SK-N-SH (cell line): ENCODE measurements around the gene GARRE1. TPM values are rescaled to one million over a fixed set of nuclear protein-coding genes. Genes with fewer than 3 reads are reported as not detected.

ENCODE experiments used
- CTCF ChIA-PET: fragments of 300-600, 350-600 bp; formaldehyde crosslinking; extraction: SDS; loops from one replicate; lab custom pipeline; 2021; lab: Yijun Ruan, JAX
- POLR2A ChIA-PET: fragments of 350-600 bp; sonication (Branson Sonifier 250); formaldehyde crosslinking; extraction: SDS; loops from one replicate; lab custom pipeline; 2020; ENCODE audit warnings: antibody characterized with exemption, inconsistent platforms; lab: Yijun Ruan, JAX
- DNase-seq: peaks from one replicate; pipeline ENCODE4 v3.0.0; 2012
- H2AFZ ChIP-seq: fragments of 200-600 bp; sonication (generic); 2 replicates; pipeline ENCODE4 v1.8.1; 2016; ENCODE audit warnings: antibody characterized with exemption, mild to moderate bottlenecking, low read depth
- H3F3A ChIP-seq: fragments of 200-600 bp; sonication (generic); replicated peaks from 2 replicates; pipeline ENCODE3; 2016; ENCODE audit warnings: antibody characterized with exemption, mild to moderate bottlenecking; ENCODE audit not compliant: insufficient read depth
- H3K27ac ChIP-seq, 2 experiments: fragments of 200-500 bp in 1 of 2; fragments of 200-600 bp in 1 of 2; sonication (Bioruptor generic) in 1 of 2; sonication (generic), shearing (Covaris generic) in 1 of 2; 2 replicates each; pipeline versions ENCODE4 v1.5.1 to v1.6.1; 2014 to 2016; ENCODE audit warnings: low read depth in 2 of 2, inconsistent platforms in 1 of 2, low read length in 1 of 2, mild to moderate bottlenecking in 1 of 2, mixed read lengths in 1 of 2
- H3K27me3 ChIP-seq: fragments of 200-600 bp; sonication (generic), shearing (Covaris generic); 2 replicates; pipeline ENCODE4 v1.6.1; 2016; ENCODE audit warnings: mixed run types; ENCODE audit not compliant: insufficient read depth
- H3K36me3 ChIP-seq, 2 experiments: fragments of 200-500 bp in 1 of 2; fragments of 200-600 bp in 1 of 2; sonication (Bioruptor generic) in 1 of 2; sonication (generic) in 1 of 2; replicated peaks in 1 of 2; 2 replicates each; pipeline versions ENCODE3 to v1.5.1; 2014 to 2016; ENCODE audit warnings: low read length in 1 of 2, mild to moderate bottlenecking in 1 of 2; ENCODE audit not compliant: insufficient read depth in 2 of 2, control insufficient read depth in 1 of 2
- H3K4me1 ChIP-seq, 2 experiments: fragments of 200-500 bp in 1 of 2; fragments of 200-600 bp in 1 of 2; sonication (Bioruptor generic) in 1 of 2; sonication (generic), shearing (Covaris generic) in 1 of 2; 2 replicates each; pipeline versions ENCODE4 v1.5.1 to v1.6.1; 2014 to 2016; ENCODE audit warnings: low read depth in 1 of 2, low read length in 1 of 2, mixed run types in 1 of 2; ENCODE audit not compliant: insufficient read depth in 2 of 2, control insufficient read depth in 1 of 2
- H3K4me2 ChIP-seq: fragments of 200-600 bp; sonication (generic), shearing (Covaris generic); 2 replicates; pipeline ENCODE4 v1.6.1; 2017; ENCODE audit warnings: mixed run types
- H3K4me3 ChIP-seq, 2 experiments: fragments of 200-500 bp in 1 of 2; fragments of 200-600 bp in 1 of 2; sonication (Bioruptor generic) in 1 of 2; sonication (generic), shearing (Covaris generic) in 1 of 2; 2 replicates each; pipeline versions ENCODE4 v1.5.1 to v1.8.1; 2014 to 2016; ENCODE audit warnings: low read depth in 2 of 2, inconsistent platforms in 1 of 2, low read length in 1 of 2, mild to moderate bottlenecking in 1 of 2, mixed read lengths in 1 of 2, moderate library complexity in 1 of 2
- H3K79me2 ChIP-seq: fragments of 200-600 bp; sonication (generic); 2 replicates; pipeline ENCODE4 v1.8.1; 2017; ENCODE audit warnings: mild to moderate bottlenecking; ENCODE audit not compliant: insufficient read depth
- H3K9ac ChIP-seq: fragments of 200-600 bp; sonication (generic); 2 replicates; pipeline ENCODE4 v1.6.1; 2017; ENCODE audit warnings: mixed run types
- H3K9me2 ChIP-seq: fragments of 200-600 bp; sonication (generic); 2 replicates; pipeline ENCODE4 v1.6.1; 2017; ENCODE audit warnings: mixed run types
- H3K9me3 ChIP-seq: fragments of 200-600 bp; sonication (generic); 2 replicates; pipeline ENCODE4 v1.6.1; 2017; ENCODE audit warnings: mixed run types, mild to moderate bottlenecking, moderate library complexity
- H4K20me1 ChIP-seq: fragments of 200-600 bp; sonication (generic); 2 replicates; pipeline ENCODE4 v1.6.1; 2017; ENCODE audit warnings: mild to moderate bottlenecking, mixed run types; ENCODE audit not compliant: insufficient read depth
- CTCF ChIP-seq: fragments of 200-600 bp; sonication (generic); IDR thresholded peaks from 2 replicates; pipeline ENCODE4 v1.6.1; 2017; ENCODE audit warnings: antibody characterized with exemption, mild to moderate bottlenecking, moderate library complexity
- ELF1 ChIP-seq: IDR thresholded peaks from 2 replicates; pipeline ENCODE4 v1.4.0; 2012
- FOXJ3 ChIP-seq: sonication (generic); formaldehyde crosslinking; IDR thresholded peaks from 2 replicates; pipeline ENCODE4 v1.5.1; 2020; ENCODE audit warnings: mild to moderate bottlenecking, missing genetic modification reagents
- GABPA ChIP-seq: IDR thresholded peaks from 2 replicates; pipeline ENCODE4 v1.4.0; 2012; ENCODE audit warnings: low read depth, mild to moderate bottlenecking
- JUND ChIP-seq: IDR thresholded peaks from 2 replicates; pipeline ENCODE4 v1.4.0; 2012
- MEF2A ChIP-seq: IDR thresholded peaks from 2 replicates; pipeline ENCODE4 v1.4.0; 2012; ENCODE audit warnings: low read depth, borderline replicate concordance
- NFIC ChIP-seq: IDR thresholded peaks from 2 replicates; pipeline ENCODE4 v1.4.0; 2012; ENCODE audit warnings: borderline replicate concordance
- NRF1 ChIP-seq: IDR thresholded peaks from 2 replicates; pipeline ENCODE4 v1.6.1; 2012; ENCODE audit warnings: low read depth, mild to moderate bottlenecking, low read length
- RAD21 ChIP-seq: IDR thresholded peaks from 2 replicates; pipeline ENCODE4 v1.6.1; 2012; ENCODE audit warnings: mild to moderate bottlenecking, low read length
- REST ChIP-seq: IDR thresholded peaks from 2 replicates; pipeline ENCODE4 v1.6.1; 2012; ENCODE audit warnings: mild to moderate bottlenecking, low read depth, low read length, moderate library complexity
- SMC3 ChIP-seq: IDR thresholded peaks from 2 replicates; pipeline ENCODE4 v1.6.1; 2012; ENCODE audit warnings: low read depth, low read length, improper control_type of control experiment
- TCF12 ChIP-seq: IDR thresholded peaks from 2 replicates; pipeline ENCODE4 v1.4.0; 2012
- USF1 ChIP-seq: IDR thresholded peaks from 2 replicates; pipeline ENCODE4 v1.4.0; 2012; ENCODE audit warnings: low read depth, borderline replicate concordance
- ZBTB33 ChIP-seq: IDR thresholded peaks from 2 replicates; pipeline ENCODE4 v1.4.0; 2012; ENCODE audit warnings: low read depth, borderline replicate concordance
- WGBS: methylation state at CpG from one replicate; pipeline ENCODE4 v1.1.6; 2017; ENCODE audit warnings: low lambda C conversion rate; 5-methylcytosine and 5-hydroxymethylcytosine counted together
- polyA plus RNA-seq, 3 experiments: library from polyadenylated mRNA; depleted of rRNA; stranded (reverse); fragments of >200 nt; gene quantifications; 2 replicates each; pipeline ENCODE4 v1.2.3, GENCODE V29; 2012

Gene GARRE1
- polyA plus RNA-seq, 1 of the 3 experiments (the other 2 are of a cell fraction) = 9.7 TPM

- TF ChIP-seq CTCF = no peak
- TF ChIP-seq SMC3 = no peak
- TF ChIP-seq NFIC = peak; percentile 30; the same call in 1 of the 2 replicates
- peak; percentile 82; the same call in 1 of the 2 replicates for TF ChIP-seq MEF2A
- TF ChIP-seq ELF1 = no peak
- TF ChIP-seq NRF1 = no peak
- TF ChIP-seq RAD21 = no peak
- no peak for TF ChIP-seq FOXJ3
- no peak for TF ChIP-seq USF1
- TF ChIP-seq TCF12 = peak; percentile 84
- TF ChIP-seq, all 33 proteins: peak for 6
Measured at GRCh38 chr19:34256835-34257558, 2.6 kb downstream of the GARRE1 start (continued).

- no peak overlapping the region for H3K9ac ChIP-seq
- H3K9me3 ChIP-seq = no peaks in the 10 kb centered on the region
- no peak overlapping the region for H3K4me3 ChIP-seq
- H3K4me2 ChIP-seq = 0 out of 2 replicates have a peak overlapping the region, but pooled peaks have one; percentile 20
- TF ChIP-seq MEF2A = no peak
- no peaks in the 10 kb centered on the region for H3K9me2 ChIP-seq
- 98% methylated on average over 2 of the region's 2 CpGs for WGBS
- peaks cover 0 to 8% of the 10 kb centered on the region in 2 experiments for H3K36me3 ChIP-seq
- peaks cover 17% of the 10 kb centered on the region for H3F3A ChIP-seq
- no peaks in the 10 kb centered on the region; the same call in 1 of the 2 replicates for H4K20me1 ChIP-seq
- no peaks in the 10 kb centered on the region for H3K27me3 ChIP-seq
- H2AFZ ChIP-seq = no peak overlapping the region
- DNase-seq = no peak
- peak overlapping the region in 1 of 2 experiments; percentile 80; a peak in 2 of 4 replicates for H3K27ac ChIP-seq
- ChIA-PET CTCF (no interaction called here), POLR2A (no interaction called here)
- peaks cover 12 to 45% of the 10 kb centered on the region in 2 experiments; a peak in 3 of 4 replicates for H3K4me1 ChIP-seq
- H3K79me2 ChIP-seq = peaks cover 71% of the 10 kb centered on the region
Measured at GRCh38 chr19:34257559-34257924, 3.2 kb downstream of the GARRE1 start.

- CTCF ChIA-PET = no interaction called here
- no peak for DNase-seq
- 83% methylated on average over 3 of the region's 3 CpGs for WGBS
- no peak for TF ChIP-seq ZBTB33
- TF ChIP-seq JUND = no peak
- peak; percentile 86 for TF ChIP-seq REST
- no peak for TF ChIP-seq GABPA
Measured at GRCh38 chr19:34259367-34260095, 5.2 kb downstream of the GARRE1 start.

More at GRCh38 chr19:34259367-34260095, 5.2 kb downstream of the GARRE1 start:
- H3K9me3 ChIP-seq = no peaks in the 10 kb centered on the region
- H3K4me1 ChIP-seq = peaks cover 16 to 45% of the 10 kb centered on the region in 2 experiments; a peak in 3 of 4 replicates
- no peaks in the 10 kb centered on the region for H3K9me2 ChIP-seq
- no peak overlapping the region for H2AFZ ChIP-seq
- no peak overlapping the region for H3K4me3 ChIP-seq
- no peaks in the 10 kb centered on the region; the same call in 1 of the 2 replicates for H4K20me1 ChIP-seq
- no peak overlapping the region for H3K9ac ChIP-seq
- no peak overlapping the region for H3K27ac ChIP-seq
- no peaks in the 10 kb centered on the region for H3K27me3 ChIP-seq
- peaks cover 19% of the 10 kb centered on the region for H3F3A ChIP-seq
- peaks cover 0 to 8% of the 10 kb centered on the region in 2 experiments for H3K36me3 ChIP-seq
- no peak overlapping the region; the same call in 1 of the 2 replicates for H3K4me2 ChIP-seq
- POLR2A ChIA-PET = no interaction called here
- H3K79me2 ChIP-seq = peaks cover 90% of the 10 kb centered on the region
